NCI-H69 (cell line): ENCODE data around the gene NUP98.

Source experiments
- DNase-seq: peaks from one replicate; lab custom pipeline; 2025; lab: John Stamatoyannopoulos, UW

NUP98 gene

DNA sequence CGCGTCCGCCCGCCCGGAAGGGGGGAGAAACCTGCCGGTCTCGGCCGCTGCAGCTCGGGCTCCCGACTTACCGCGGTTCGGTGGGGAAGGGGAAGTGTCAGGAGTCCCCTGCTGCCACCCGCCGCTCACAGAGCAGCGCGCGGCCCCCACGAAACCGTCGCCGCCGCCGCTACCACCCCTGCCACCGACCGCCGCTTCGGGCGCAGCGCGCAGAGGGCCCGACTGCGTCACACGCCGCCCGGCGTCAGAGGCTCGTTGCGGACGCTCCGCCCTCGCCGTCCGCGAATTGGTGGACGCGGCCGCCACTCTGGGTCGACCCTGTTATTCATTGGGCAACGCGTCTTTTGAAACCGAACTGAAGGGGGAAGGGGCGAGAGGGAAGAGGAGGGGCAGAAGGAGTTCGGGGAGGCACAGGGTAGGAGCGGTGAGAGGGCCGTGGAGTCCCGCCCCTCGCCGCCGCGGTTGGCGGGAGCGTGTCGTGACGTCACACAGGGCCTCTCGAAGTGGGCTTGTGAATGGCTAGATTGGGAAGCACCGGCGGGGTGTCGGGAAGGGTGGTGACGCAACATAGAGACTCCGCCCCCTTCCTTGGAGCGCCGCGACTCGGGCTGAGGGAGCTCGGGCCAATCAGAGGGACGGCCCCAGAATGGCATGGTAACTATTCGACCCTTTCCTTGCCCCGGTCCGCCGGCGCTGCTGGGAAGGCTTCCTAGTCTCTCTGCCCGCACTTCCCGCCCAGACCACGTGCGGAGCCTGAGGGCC, at the start of gene NUP98:
Gene NUP98 (minus strand): TSS at position 226 of the 762 bp plus-strand sequence. CDS start 15,437 bp downstream, outside the sequence.
- peak; percentile 100 for DNase-seq

DNA sequence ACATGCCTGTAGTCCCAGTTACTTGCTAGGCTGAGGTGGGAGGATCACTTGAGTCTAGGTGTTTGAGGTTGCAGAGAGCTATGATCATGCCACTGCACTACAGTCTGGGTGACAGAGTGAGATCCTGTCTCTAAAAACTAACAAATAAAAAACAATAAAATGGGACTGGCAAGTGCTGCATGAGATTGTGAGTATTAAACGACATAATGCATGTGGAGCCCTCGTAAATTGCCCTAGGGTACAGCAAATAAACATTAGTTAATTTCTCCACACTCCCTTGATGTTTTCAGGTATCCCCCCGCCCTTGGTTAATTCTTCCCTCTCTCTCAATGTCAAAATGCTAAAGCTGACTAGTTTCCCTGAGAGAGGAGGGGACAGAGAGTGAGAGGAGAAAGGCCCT, 48.3 kb upstream of the NUP98 start:
- DNase-seq = no peak

DNA sequence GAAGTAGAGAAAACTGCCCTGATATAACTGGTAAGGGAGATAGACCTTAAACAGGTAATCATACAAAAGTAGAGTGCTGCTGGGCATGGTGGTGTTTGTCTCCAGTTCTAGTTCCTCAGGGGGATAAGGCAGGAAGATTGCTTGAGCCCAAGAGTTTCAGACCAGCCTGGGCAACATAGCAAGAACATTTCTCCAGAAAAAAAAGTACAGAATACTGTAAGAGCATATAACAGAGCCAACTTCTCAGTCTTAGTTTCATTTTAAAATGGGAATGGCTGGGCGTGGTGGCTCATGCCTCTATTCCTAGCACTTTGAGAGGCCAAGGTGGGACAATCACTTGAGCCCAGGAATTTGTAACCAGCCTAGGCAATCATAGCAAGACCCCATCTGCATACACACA, 47.9 kb upstream of the NUP98 start:
- DNase-seq = no peak

DNA sequence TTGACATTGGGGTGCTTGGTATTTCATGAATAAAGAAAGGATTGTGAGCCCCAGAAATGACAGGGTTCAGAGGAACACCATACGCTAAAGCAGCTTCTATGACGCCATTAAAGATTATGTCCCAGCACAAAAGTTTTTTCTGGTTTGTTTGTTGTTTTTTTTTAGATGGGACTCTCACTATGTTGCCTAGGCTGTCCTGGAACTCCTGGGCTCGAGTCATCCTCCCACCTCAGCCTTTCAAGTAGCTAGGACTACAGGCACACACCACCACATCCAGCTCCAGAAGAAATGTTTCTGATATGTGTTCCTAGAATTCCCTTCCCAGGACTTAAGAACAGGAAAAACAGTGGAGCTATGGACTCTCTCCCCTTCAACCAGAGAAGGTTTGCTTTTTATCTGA, 46.0 kb upstream of the NUP98 start:
- no peak for DNase-seq

DNA sequence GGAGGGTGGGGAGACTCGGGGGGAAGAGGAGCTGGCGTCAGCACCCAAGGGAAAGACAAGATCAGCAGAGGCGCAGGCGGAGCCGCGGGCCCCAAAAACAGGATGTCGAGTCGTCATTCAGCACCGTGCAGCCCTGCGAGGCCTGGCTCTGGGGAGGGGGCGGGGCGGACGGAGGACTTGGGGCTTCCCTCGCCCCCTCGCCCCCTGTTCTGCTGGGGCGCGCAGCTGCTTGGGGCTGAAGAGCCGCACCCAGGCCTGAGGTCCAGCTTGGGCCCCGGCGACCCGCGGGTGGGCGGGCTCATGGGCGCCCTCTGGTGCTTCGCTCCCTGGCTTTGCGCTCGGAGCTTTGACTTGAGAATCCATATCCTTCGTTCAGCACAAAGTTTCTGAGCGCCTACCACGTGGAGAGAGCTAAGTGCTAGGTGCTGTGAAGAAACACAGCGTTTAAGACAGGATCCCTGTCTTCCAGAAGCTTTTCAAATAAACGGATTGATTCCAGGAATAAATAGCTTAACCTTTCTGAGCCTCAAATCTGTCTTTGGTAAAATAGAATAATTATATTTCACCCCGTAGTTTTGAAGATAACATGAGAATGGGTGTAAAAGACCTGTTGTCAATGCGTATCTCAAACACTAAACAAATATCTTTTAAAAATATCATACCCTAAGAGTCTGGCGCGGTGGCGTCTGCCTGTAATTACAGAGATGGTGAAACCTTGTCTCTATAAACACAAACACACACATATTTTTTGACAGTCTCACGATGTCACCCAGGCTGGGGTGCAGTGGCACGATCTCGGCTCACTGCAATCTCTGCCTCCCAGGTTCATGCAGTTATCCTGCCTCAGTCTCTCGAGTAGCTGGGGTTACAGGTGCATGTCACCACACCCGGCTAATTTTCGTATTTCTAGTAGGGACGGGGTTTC, 44.3 kb upstream of the NUP98 start:
- DNase-seq = peak; percentile 93

DNA sequence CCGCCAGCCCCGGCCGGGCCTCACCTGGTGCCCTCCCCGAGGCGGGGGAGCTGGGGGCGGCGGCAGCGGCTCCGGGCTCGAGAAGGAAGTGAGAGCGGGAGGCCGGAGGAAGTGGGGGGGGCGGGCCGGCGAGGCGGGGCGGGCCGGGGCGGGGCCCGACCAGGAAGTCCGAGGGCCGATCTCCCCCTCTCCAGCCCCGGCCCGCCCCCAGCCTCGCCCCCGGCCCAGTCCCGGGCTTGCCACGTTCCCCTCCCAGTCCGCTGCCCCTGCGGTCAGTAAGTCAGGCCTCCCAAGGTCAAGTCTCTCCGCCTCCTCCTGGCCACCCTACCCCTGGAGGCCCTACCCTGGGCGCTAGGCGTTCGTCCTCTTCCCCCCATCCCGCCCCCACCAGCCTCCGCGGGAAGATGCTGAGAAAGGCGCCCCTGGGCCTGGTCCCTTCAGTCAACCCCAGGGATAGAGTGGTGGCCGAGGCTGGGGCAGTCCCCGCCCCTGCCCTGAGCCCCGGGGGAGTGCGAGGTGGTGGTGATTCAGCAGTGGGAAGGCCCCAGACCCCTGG, 43.6 kb upstream of the NUP98 start, which contains the start of gene RHOG:
Gene RHOG (minus strand): TSS at position 90 of the 556 bp plus-strand sequence. CDS start 12,821 bp downstream, outside the sequence.
- DNase-seq = peak; percentile 86

DNA sequence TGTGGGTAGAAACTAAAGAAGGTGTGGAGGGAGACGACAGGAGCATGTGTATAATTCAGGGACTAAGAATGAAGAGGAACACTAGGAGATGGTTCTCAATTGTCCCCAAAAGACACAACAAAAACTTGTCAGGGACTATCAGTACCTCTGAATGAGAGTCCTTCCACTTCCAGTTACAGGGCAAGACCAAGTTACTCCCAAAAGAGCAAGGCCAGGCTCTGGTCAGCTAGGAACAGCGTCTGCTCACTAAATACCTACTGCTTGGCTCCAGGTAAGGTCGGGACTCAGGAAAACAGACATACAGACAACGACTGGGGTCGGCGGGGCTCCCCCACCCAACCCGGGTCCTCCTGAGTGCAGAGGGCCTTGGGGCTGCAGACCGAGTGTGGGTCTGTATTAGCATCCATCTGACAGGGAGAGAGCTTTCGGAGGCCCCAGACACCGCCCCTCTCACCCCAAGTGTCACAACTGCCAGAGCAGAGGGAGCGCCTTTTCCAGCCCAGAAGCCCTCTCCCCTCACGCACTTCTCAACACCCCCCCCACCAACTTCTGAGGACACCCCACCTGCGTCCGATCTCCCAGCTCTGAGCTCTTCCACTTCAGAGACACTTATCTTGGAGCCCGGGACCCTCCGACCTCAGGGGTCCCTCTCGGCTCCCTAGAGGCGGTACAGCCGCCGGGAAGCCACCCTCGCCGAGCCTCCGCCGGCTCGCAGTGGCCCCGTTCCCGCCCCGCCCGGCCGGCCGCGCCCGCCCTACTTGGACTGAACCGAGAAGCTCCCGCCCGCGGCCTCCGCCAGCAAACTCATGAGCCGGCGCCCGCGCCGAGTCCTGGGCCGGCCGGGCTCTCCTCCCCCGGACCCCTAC, 42.9 kb upstream of the NUP98 start:
- DNase-seq = no peak

DNA sequence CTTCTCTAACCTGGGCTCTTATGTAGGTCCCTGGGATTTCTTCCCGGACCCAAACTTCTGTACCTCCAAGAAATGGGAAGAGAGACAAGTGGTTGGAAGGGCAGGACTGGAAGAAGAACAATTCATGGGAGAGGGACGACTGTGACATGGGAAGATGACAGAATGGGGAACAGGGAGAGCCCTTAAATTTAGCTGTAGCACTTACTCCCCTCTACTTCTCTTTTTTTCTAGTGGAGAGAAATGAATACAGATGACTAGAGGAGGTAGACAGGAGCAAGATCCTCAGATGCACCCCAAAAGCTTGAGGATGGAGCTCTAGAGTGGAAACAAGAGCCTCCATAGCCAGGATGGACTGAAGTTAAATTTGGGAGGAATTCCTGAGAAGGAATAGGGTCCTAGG, 41.1 kb upstream of the NUP98 start:
- no peak for DNase-seq

DNA sequence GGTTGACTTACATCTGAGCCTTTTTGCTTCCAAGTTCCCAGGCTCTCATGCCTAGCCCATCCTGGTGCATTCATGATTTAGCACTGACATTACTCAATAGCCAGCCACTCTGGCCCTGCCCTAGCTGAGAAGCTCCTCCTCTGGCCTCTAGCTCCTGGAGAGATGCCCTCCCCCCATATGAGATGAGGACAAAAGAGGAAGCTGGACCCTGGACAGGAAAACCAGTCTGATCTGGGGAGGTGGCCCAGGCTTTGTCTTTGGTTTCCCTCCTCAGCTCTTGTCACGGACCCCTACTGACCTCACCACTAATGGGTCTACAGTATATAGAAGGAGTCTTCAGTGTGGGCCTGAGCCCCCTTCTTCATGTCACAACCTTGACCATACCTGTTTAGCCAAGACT, 40.4 kb upstream of the NUP98 start:
- DNase-seq = no peak

DNA sequence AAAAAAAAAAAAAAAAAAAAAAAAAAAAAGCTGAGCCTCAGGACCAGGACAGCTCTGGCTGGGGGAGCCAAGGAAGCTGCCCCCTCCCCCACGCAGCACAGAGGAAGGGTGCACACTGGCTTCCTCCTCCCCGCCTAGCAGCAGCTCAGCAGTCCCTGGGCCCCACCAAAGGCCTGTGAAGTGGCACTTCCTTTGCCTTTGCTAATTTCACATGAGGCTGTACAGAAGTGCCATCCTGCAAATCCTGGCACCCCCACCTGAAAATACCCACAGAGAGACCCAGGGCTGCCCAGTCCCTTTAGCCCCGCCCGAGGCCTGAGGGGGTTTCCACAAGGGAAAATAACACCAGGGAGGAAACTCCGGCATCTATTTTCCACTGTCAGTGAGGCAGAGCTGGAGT, 39.5 kb upstream of the NUP98 start:
- DNase-seq = no peak

DNA sequence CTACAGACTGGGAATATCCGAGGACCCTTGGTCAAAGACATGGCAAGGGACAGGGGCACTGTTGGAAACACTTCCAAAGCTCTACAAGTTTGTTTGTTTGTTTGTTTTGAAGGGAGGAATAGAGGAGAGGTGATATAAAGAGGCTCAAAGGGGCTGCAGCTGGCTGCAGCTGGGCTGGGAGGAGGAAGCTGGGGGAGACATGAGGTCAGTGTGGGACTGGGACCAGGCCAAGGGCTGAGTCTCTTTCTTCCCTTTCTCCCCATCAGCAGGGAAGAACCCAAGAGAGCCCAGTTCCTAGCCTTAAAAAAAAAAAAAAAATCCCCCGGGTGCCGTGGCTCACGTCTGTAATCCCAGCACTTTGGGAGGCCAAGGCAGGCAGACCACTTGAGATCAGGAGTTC, 38.4 kb upstream of the NUP98 start:
- DNase-seq = no peak

DNA sequence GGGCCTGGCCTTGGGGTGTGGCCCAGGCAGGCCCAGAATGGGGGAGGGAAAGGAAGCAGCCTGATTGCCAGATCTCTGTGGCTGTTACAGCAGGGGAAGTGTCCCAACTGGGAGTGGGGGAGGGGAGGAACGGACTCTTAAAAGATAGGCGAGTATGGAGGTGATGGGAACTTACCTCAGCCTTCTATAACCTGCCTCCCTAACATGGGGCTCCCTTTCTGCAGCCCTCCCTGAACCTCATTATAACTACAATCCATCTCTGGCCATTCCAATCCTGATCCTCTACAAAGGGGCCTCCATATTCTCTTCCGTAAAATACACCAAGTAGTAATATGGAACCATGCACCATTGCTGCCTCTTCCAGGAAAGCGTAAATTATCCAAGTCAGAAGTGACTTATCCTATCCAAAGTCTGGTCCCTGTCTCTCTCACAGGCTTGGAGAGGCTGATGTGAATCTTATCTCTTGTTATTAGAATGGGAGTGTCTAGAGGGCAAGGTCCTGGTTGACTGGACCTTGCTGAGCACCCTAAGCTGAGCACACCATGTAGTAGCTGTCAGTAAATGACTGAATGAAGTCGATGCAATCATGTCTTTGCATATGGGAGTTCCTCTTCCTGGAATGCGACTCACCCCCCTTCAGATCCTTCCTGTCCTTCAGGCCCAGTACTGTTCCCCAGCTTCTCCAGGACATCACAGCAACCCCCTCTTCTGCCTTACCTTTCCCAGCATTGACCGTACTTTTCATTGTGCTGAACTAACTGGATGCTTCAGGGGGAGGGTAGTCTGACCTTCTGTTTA, 37.5 kb upstream of the NUP98 start:
- no peak for DNase-seq

DNA sequence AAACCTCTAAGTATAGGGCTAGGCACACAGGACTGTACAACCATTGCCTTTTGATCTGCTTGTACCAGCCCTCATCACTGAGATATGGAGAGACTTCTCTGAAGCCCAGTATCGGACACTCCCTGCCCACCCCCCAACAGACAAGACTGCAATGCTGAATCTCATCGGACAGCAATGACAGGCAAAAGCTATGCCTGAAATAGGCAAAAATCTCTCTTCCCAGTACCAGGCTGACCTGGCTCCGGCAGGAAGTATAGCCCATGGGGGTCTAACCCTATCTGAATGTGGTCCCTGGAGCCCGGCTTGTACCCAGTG, 37.0 kb upstream of the NUP98 start:
- DNase-seq = no peak

DNA sequence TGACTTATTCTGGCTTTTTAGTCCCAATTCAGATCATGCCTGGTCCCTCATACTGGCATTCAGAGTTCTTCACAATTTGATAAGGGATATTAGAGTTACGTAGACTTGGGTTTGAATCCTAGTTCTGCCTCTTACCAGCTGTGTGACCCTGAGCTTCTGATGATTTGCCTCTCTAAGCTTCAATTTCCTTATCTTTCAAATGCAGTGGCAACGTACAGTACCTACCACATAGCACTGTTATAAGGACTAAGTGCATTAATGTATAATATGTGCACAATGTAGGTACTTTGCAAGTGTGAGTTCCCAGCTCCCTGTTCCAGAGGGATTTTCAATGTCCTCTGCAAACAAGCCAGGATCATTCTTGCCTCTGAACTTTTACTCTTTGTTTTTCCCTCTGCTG, 36.1 kb upstream of the NUP98 start:
- no peak for DNase-seq

DNA sequence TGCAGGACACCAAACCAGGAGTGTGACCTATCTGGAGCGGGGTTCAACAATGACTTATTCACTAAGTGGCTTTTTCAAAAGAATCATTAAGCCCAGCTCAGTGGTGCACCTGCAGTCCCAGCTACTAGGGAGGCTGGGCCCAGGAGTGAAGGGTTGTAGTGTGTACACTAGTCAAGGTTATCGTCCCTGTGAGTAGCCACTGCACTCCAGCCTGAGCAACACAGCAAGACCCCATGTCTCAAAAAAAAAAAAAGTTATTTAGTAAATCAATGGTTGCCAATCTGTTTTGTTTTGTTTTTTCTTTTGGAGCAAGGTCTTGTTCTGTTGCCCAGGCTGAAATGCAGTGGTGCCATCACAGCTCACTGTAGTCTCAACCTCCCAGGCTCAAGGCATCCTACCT, 35.5 kb upstream of the NUP98 start:
- DNase-seq = no peak

DNA sequence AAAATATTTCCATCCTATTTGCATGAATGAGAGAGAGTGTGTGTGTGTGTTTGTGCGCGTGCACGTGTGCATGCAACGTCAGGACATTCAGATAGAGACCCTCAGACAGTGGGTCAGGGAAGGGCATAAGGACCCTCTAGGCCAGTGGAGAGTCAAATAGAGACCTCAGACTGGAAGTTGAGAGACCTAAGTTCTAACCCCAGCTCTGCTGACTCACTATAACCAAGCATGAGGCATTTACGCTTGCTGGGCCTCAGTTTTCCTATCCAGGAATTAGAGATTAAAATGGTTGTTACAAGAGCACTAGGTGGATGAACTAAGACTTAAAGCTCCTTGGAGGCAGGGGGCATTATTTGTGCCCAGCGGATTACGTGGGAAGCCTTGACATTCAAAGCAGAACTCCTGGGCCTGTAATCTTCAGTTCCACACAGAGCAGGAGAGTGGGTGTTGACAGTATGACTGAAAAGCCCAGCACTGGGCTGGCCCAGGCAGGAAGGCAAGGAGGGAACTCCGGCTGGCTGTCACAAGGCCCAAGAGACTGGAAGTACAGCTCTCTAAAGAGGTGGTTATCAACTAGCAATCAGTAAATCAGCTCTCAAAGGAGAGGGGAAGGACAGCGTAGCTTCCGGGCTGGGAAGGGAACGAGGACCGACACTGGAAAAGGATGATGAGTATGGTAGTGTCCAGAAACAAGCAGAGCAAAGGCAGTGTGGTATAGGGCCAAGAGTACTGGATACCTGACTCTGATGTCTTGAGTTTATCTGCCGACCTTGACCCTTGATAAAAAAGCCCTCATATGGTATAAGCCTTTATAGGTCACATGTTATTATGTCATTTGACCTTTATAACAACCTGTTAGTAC, 34.3 kb upstream of the NUP98 start:
- no peak for DNase-seq

DNA sequence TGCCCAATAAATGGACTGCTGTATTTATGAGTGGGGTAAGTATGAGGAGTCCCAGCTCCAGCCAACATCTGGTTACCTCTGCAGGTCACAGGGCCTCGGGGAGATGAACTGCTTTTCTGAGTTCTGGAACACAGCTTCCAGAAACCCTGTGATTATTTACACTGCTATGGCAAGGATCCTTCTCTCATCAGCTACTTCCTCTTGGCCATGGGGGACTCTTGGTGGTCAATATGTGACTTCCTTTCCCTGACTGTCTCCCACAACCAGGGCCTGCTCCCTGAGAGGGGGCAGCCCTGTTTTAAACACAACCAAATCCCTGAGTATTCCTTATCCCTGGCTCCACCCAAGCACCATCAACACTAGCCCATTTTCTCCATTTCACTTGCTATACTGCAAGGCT, 33.4 kb upstream of the NUP98 start:
- DNase-seq = no peak

DNA sequence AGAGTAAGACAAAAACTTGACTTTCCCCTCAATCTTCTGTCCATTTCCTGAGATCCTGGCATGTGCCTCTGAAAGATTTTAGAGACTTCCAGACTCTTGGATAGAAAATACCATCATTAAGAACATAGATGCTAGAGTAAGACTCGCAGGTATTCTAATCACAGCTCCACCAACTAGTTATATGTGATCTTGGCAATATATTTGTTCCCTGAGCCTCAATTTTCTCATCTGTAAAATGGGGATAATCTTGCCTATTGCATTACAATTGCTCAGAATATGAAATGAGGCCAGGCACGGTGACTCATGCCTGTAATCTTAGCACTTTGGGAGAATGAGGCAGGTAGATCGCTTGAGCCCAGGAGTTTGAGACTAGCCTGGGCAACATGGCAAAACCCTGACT, 32.7 kb upstream of the NUP98 start:
- no peak for DNase-seq

DNA sequence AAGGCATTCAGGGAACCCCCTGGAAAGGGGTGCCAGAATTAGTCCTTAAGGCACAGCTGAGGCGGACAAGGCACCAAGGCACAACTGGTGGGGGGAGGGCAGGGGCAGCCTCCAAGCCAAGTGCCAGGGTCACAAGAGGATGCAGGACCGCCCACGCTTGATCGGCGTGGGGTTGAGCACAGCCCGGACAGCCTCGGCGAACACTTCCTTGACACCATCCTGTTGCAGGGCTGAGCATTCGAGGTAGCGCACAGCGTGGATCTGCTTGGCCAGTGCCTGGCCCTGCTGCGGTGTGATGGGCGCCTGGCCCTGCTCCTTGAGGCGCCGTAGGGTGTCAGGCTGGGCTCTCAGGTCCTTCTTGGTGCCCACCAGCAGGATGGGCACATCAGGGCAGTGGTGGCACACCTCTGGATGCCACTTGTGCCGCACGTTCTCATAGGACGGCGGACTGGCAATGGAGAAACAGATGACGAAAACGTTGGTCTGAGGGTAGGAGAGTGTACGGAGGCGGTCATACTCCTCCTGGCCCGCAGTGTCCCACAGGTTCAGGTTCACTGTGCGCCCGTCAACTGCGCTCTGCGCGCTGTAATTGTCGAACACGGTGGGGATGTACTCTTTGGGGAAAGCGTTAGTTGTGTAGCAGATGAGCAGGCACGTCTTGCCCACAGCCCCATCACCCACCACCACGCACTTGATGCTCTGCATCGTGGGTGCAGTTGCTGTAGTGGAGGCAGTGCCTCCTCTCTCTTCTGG, 30.3 kb upstream of the NUP98 start:
- no peak for DNase-seq
